IMR-90 (cell line): ENCODE data around the gene TRIML2. TPM values are rescaled to one million over a fixed set of nuclear protein-coding genes. Genes with fewer than 3 reads are reported as not detected.

Experiments used
- ATAC-seq: fragments of 200-7000 bp; cut with Tn5 transposase; 2 replicates; pipeline ENCODE4 v1.9.1; 2020; ENCODE audit warnings: low read depth, mild to moderate bottlenecking, moderate library complexity
- BruUV-seq: library from RNA; stranded (reverse); fragments of 400-500 nt; replicated peaks from 2 replicates; lab custom pipeline; 2021; lab: Mats Ljungman, UMichigan
- CTCF ChIA-PET: fragments of 300-600 bp; formaldehyde crosslinking; extraction: SDS; loops from one replicate; lab custom pipeline; 2021; ENCODE audit warnings: antibody characterized with exemption; lab: Yijun Ruan, JAX
- POLR2A ChIA-PET: fragments of 300-600 bp; sonication (Branson Sonifier 250); formaldehyde crosslinking; loops from one replicate; lab custom pipeline; 2022; ENCODE audit warnings: antibody characterized with exemption; ENCODE audit not compliant: unreplicated experiment; lab: Charles Lee
- DNase-seq: peaks from one replicate; pipeline ENCODE4 v3.0.0; 2013
- H2AFZ ChIP-seq: replicated peaks from 2 replicates; pipeline ENCODE3; 2013; ENCODE audit warnings: low read length, mild to moderate bottlenecking; ENCODE audit not compliant: poor library complexity
- H2AK5ac ChIP-seq: 2 replicates; pipeline ENCODE4 v1.6.1; 2013; ENCODE audit warnings: low read depth, low read length, inconsistent platforms
- H2AK9ac ChIP-seq: replicated peaks from 2 replicates; pipeline ENCODE3; 2013; ENCODE audit warnings: mild to moderate bottlenecking, low read depth, low read length, moderate library complexity; ENCODE audit not compliant: poor library complexity
- H2BK120ac ChIP-seq: 2 replicates; pipeline ENCODE4 v1.6.1; 2013; ENCODE audit warnings: low read depth, low read length, inconsistent platforms
- H2BK15ac ChIP-seq: 3 replicates; pipeline ENCODE4 v1.6.1; 2013; ENCODE audit warnings: low read depth, low read length, inconsistent platforms
- H2BK20ac ChIP-seq: 2 replicates; pipeline ENCODE4 v1.6.1; 2013; ENCODE audit warnings: low read depth, mild to moderate bottlenecking, inconsistent platforms, low read length, moderate library complexity
- H2BK5ac ChIP-seq: 2 replicates; pipeline ENCODE4 v1.6.1; 2013; ENCODE audit warnings: mild to moderate bottlenecking, low read depth, low read length, inconsistent platforms; ENCODE audit not compliant: poor library complexity, severe bottlenecking
- H3K14ac ChIP-seq: replicated peaks from 2 replicates; pipeline ENCODE4 v1.6.1; 2013; ENCODE audit warnings: low read depth, low read length, inconsistent platforms
- H3K18ac ChIP-seq: 2 replicates; pipeline ENCODE4 v1.6.1; 2013; ENCODE audit warnings: low read depth, low read length, control low read depth
- H3K23ac ChIP-seq: 2 replicates; pipeline ENCODE4 v1.6.1; 2013; ENCODE audit warnings: low read depth, low read length, inconsistent platforms
- H3K27ac ChIP-seq: 2 replicates; pipeline ENCODE4 v1.5.1; 2013; ENCODE audit warnings: mild to moderate bottlenecking, control low read depth, low read length; ENCODE audit not compliant: insufficient read depth
- H3K27me3 ChIP-seq: 2 replicates; pipeline ENCODE4 v1.6.1; 2013; ENCODE audit warnings: low read length; ENCODE audit not compliant: control insufficient read depth, insufficient read depth
- H3K36me3 ChIP-seq: 2 replicates; pipeline ENCODE4 v1.6.1; 2013; ENCODE audit warnings: low read length, mixed read lengths; ENCODE audit not compliant: control insufficient read depth, insufficient read depth
- H3K4ac ChIP-seq: 2 replicates; pipeline ENCODE4 v1.6.1; 2013; ENCODE audit warnings: low read depth, low read length, inconsistent platforms
- H3K4me1 ChIP-seq: 2 replicates; pipeline ENCODE4 v1.6.1; 2013; ENCODE audit warnings: low read length, mixed read lengths; ENCODE audit not compliant: control insufficient read depth, insufficient read depth
- H3K4me2 ChIP-seq: 2 replicates; pipeline ENCODE4 v1.6.1; 2013; ENCODE audit warnings: low read depth, mild to moderate bottlenecking, control low read depth, low read length, moderate library complexity
- H3K4me3 ChIP-seq: 2 replicates; pipeline ENCODE4 v1.5.1; 2013; ENCODE audit warnings: low read depth, mild to moderate bottlenecking, control low read depth, low read length, moderate library complexity; ENCODE audit not compliant: insufficient read depth
- H3K56ac ChIP-seq: 2 replicates; pipeline ENCODE4 v1.6.1; 2013; ENCODE audit warnings: low read length, inconsistent platforms; ENCODE audit not compliant: insufficient read depth; ENCODE audit errors: extremely low read depth
- H3K79me1 ChIP-seq, 2 experiments: 2 replicates each; pipeline ENCODE4 v1.6.1; 2013; ENCODE audit warnings: low read length in 2 of 2, inconsistent platforms in 1 of 2, low read depth in 1 of 2
- H3K9ac ChIP-seq: 2 replicates; pipeline ENCODE4 v1.6.1; 2013; ENCODE audit warnings: low read depth, low read length, control low read depth
- H3K9me1 ChIP-seq: 2 replicates; pipeline ENCODE4 v1.6.1; 2013; ENCODE audit warnings: low read length, inconsistent platforms; ENCODE audit not compliant: insufficient read depth
- H3K9me3 ChIP-seq: 2 replicates; pipeline ENCODE4 v1.6.1; 2013; ENCODE audit warnings: low read length; ENCODE audit not compliant: control insufficient read depth, insufficient read depth
- H4K20me1 ChIP-seq: 2 replicates; pipeline ENCODE4 v1.6.1; 2013; ENCODE audit warnings: low read length, inconsistent platforms; ENCODE audit not compliant: insufficient read depth
- H4K5ac ChIP-seq: 2 replicates; pipeline ENCODE4 v1.6.1; 2013; ENCODE audit warnings: mild to moderate bottlenecking, low read depth, low read length, control low read depth
- H4K8ac ChIP-seq, 2 experiments: 2 replicates each; pipeline ENCODE4 v1.6.1; 2013; ENCODE audit warnings: low read depth in 2 of 2, low read length in 2 of 2, control low read depth in 1 of 2, inconsistent platforms in 1 of 2
- H4K91ac ChIP-seq: 2 replicates; pipeline ENCODE4 v1.6.1; 2013; ENCODE audit warnings: low read depth, low read length, inconsistent platforms; ENCODE audit not compliant: insufficient read depth
- BHLHE40 ChIP-seq: fragments of 150-350 bp; IDR thresholded peaks from 2 replicates; pipeline ENCODE4 v1.6.1; 2016; ENCODE audit warnings: mild to moderate bottlenecking, low read depth, low read length
- FOS ChIP-seq: fragments of 150-350 bp; IDR thresholded peaks from 2 replicates; pipeline ENCODE4 v1.6.1; 2016; ENCODE audit warnings: low read depth, low read length
- MXI1 ChIP-seq: IDR thresholded peaks from 2 replicates; pipeline ENCODE4 v1.6.1; 2012; ENCODE audit warnings: low read depth, mild to moderate bottlenecking, low read length, moderate library complexity, borderline replicate concordance
- NFE2L2 ChIP-seq: fragments of 150-350 bp; IDR thresholded peaks from 2 replicates; pipeline ENCODE4 v1.6.1; 2016; ENCODE audit warnings: low read depth, mild to moderate bottlenecking, low read length
- POLR2A ChIP-seq: IDR thresholded peaks from 2 replicates; pipeline ENCODE4 v1.6.1; 2012; ENCODE audit warnings: mild to moderate bottlenecking, low read depth, low read length
- RCOR1 ChIP-seq: IDR thresholded peaks from 2 replicates; pipeline ENCODE4 v1.6.1; 2012; ENCODE audit warnings: mild to moderate bottlenecking, low read length, improper control_type of control experiment; ENCODE audit not compliant: insufficient replicate concordance
- RFX5 ChIP-seq: IDR thresholded peaks from 2 replicates; pipeline ENCODE4 v1.8.0; 2012; ENCODE audit warnings: low read depth, mild to moderate bottlenecking, low read length, moderate library complexity
- SMC3 ChIP-seq: fragments of 150-350 bp; IDR thresholded peaks from 2 replicates; pipeline ENCODE4 v1.6.1; 2016; ENCODE audit warnings: low read depth, mild to moderate bottlenecking, antibody characterized with exemption, low read length, moderate library complexity
- WGBS, 2 experiments: methylation state at CpG; one replicate each; pipeline versions ENCODE4 v1.1.5 to v1.1.7; 2013; ENCODE audit warnings: missing lambda C conversion rate in 2 of 2; ENCODE audit not compliant: insufficient read length in 1 of 2; ENCODE audit errors: extremely low coverage in 2 of 2; 5-methylcytosine and 5-hydroxymethylcytosine counted together
- dilution Hi-C: fragments of 300-500 bp; cut with HindIII; formaldehyde crosslinking; loops from one replicate; pipeline ENCODE4 v1.14.3; 2018; ENCODE audit warnings: low sequenced_read_pairs; ENCODE audit not compliant: unreplicated experiment
- in situ Hi-C: fragments of 300-500 bp; cut with MboI; formaldehyde crosslinking; loops from 3 replicates; pipeline ENCODE4 v1.14.3; 2019; ENCODE audit warnings: low sequenced_read_pairs, inconsistent platforms, mixed read lengths
- intact Hi-C: fragments of 100-400 bp; cut with micrococcal nuclease; formaldehyde crosslinking; loops from 2 replicates; pipeline ENCODE4 v1.10.0; 2022
- polyA plus RNA-seq, 3 experiments: library from polyadenylated mRNA; depleted of rRNA; stranded (reverse); fragments of >200 nt; gene quantifications; 2 replicates each; pipeline ENCODE4 v1.2.3, GENCODE V29; 2012; ENCODE audit warnings: low replicate concordance in 1 of 3
- total RNA-seq: library from RNA; depleted of rRNA; stranded (reverse); fragments of >200 nt; gene quantifications from 2 replicates; pipeline ENCODE4 v1.2.3, GENCODE V29; 2012
- TF ChIP-seq, protein P1 (sequence below): conservative IDR thresholded peaks from 2 replicates; pipeline ENCODE4 v1.5.1; 2012; ENCODE audit warnings: mild to moderate bottlenecking, low read depth, low read length, improper control_type of control experiment
- TF ChIP-seq, protein P2 (sequence below): fragments of 150-350 bp; IDR thresholded peaks from 2 replicates; pipeline ENCODE4 v1.6.1; 2016; ENCODE audit warnings: low read depth, mild to moderate bottlenecking, low read length, moderate library complexity, borderline replicate concordance

Gene TRIML2
- total and polyA plus RNA-seq, 2 of the 4 experiments (the other 2 are of a cell fraction), result 0.18 to 0.21 TPM

DNA sequence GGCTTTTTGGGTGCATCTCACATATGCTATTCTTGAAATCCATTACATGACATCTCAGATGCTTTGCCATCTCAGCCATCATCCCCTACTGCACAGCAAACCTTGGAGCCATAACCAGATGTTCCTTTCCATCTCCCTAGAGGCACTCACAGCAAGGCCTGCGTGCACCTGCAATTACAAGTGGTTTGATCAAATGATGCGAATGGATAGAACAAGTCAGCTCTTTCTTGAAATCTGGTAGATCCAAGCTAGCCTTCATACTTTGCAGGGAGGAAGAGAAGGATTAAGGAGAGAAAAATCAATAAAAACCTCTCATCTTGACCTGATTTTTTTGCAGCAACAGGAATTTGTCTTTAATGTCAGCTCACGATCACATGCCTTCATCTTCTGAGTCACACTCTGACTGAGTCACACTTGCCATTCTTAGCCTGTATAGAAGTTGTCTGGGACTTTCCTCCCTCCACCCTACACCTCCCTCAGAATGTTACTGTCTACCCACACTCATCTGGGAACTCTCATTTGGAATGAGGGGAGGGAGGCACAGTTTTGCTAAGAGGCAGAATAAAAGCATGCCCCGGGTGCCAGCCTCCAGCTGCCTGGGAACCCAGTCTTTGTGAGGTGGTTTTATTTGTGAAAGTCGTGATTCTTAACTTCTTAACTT is 17.9 kb upstream of the TRIML2 start (continued):
- TF ChIP-seq, protein P1, sequence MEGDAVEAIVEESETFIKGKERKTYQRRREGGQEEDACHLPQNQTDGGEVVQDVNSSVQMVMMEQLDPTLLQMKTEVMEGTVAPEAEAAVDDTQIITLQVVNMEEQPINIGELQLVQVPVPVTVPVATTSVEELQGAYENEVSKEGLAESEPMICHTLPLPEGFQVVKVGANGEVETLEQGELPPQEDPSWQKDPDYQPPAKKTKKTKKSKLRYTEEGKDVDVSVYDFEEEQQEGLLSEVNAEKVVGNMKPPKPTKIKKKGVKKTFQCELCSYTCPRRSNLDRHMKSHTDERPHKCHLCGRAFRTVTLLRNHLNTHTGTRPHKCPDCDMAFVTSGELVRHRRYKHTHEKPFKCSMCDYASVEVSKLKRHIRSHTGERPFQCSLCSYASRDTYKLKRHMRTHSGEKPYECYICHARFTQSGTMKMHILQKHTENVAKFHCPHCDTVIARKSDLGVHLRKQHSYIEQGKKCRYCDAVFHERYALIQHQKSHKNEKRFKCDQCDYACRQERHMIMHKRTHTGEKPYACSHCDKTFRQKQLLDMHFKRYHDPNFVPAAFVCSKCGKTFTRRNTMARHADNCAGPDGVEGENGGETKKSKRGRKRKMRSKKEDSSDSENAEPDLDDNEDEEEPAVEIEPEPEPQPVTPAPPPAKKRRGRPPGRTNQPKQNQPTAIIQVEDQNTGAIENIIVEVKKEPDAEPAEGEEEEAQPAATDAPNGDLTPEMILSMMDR, result no peak

DNA sequence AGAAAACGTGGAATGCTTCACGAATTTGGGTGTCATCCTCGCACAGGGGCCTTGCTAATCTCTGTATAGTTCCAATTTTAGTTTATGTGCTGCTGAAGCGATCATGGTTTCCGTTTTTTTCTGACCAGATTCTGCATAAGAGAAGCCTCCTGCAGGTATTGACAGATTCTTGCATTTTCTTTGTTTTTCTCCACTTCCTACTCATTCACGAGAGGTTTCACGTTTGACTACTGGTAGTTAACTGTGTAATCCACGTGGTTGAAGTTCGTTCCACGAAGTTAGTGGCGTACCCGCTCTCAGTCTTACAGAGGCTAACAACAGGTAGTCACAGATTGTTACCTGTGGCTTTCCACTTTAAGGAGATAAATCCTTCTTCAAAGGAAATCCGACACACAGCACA is 12.1 kb upstream of the TRIML2 start:
- H4K20me1 ChIP-seq, result no peaks in the 10 kb centered on the region
- ChIA-PET POLR2A (no interaction called here), CTCF (interaction anchor here (0.6 kb wide), 1 partner anchor 32 kb away, joined by 3 read pairs; no protein-coding TSS in a partner anchor)
- H3K79me1 ChIP-seq, result no peaks in the 10 kb centered on the region
- dilution Hi-C loops (no loop called here), in situ Hi-C loops (no loop called here), intact Hi-C loops (no loop called here)
- H3K14ac ChIP-seq, result no peak overlapping the region
- no peak overlapping the region for H2BK15ac ChIP-seq
- no peak overlapping the region for H2AFZ ChIP-seq
- no peak overlapping the region for H4K5ac ChIP-seq
- H2BK20ac ChIP-seq, result no peak overlapping the region
- no peak overlapping the region for H2BK120ac ChIP-seq
- DNase-seq, result no peak
- H4K91ac ChIP-seq, result no peak overlapping the region
- H3K18ac ChIP-seq, result no peak overlapping the region
- TF ChIP-seq SMC3 (no peak), BHLHE40 (no peak), RCOR1 (no peak), RFX5 (no peak), POLR2A (no peak), NFE2L2 (no peak), FOS (no peak), MXI1 (no peak)
- TF ChIP-seq, protein P1, result no peak
- TF ChIP-seq, protein P2, sequence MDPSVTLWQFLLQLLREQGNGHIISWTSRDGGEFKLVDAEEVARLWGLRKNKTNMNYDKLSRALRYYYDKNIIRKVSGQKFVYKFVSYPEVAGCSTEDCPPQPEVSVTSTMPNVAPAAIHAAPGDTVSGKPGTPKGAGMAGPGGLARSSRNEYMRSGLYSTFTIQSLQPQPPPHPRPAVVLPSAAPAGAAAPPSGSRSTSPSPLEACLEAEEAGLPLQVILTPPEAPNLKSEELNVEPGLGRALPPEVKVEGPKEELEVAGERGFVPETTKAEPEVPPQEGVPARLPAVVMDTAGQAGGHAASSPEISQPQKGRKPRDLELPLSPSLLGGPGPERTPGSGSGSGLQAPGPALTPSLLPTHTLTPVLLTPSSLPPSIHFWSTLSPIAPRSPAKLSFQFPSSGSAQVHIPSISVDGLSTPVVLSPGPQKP, result no peak
- no peak overlapping the region for H3K56ac ChIP-seq
- H4K8ac ChIP-seq, result no peak overlapping the region
- no peak overlapping the region for H2AK5ac ChIP-seq
- H3K4me2 ChIP-seq, result no peak overlapping the region
- no peaks in the 10 kb centered on the region for H3K27me3 ChIP-seq
- no peak overlapping the region for H3K23ac ChIP-seq
- H3K9ac ChIP-seq, result no peak overlapping the region
- no peak overlapping the region for H3K4me3 ChIP-seq
- H3K9me1 ChIP-seq, result no peaks in the 10 kb centered on the region
- H3K9me3 ChIP-seq, result no peaks in the 10 kb centered on the region
- H3K4me1 ChIP-seq, result no peaks in the 10 kb centered on the region
- 64% methylated on average over 6 of the region's 13 CpGs; no CpG with 5 or more reads in 1 of the 2 experiments for WGBS, 2 experiments
- H3K36me3 ChIP-seq, result no peaks in the 10 kb centered on the region
- ATAC-seq, result no peak
- H3K27ac ChIP-seq, result no peak overlapping the region
- H2AK9ac ChIP-seq, result no peak overlapping the region
- BruUV-seq, result no TSS peak
- H2BK5ac ChIP-seq, result no peak overlapping the region
- H3K4ac ChIP-seq, result no peak overlapping the region
